GM03348 (cell line): Measurements from ENCODE around the gene PSENEN.

ENCODE experiments used
- DNase-seq: peaks from one replicate; pipeline ENCODE4 v3.0.0; 2012; ENCODE audit warnings: low spot score

The PSENEN gene

DNA sequence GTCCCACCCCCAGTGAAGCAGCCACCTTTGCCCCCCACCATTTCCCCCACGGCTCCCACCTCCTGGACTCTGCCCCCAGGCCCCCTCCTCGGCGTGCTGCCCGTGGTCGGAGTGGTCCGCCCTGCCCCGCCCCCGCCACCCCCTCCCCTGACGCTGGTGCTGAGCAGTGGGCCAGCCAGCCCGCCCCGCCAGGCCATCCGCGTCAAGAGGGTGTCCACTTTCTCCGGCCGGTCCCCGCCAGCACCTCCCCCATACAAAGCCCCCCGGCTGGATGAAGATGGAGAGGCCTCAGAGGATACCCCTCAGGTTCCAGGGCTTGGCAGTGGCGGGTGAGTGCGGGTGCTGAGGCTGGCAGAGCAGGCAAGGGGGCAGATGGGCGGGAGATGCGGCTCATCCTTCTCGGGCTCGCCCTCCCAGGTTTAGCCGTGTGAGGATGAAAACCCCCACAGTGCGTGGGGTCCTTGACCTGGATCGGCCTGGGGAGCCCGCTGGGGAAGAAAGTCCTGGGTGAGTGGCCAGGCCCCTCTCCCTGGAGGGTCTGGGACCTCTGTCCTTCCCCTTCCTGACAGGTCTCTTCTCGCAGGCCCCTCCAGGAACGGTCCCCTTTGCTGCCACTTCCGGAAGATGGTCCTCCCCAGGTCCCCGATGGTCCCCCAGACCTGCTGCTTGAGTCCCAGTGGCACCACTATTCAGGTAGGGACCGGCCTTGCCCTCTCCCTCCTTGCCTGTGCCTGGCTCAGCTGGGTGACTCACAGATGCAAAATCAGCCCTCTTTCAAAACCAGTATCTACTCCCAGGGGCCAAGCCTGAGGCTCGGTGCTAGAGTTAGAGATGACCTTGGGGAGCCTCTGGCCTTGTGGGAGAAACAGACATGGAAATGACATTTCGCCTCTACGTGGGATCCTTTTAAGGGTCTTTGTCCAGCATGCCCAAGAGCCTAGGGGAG lies 12.0 kb upstream of the PSENEN start:
- DNase-seq, result no peak

DNA sequence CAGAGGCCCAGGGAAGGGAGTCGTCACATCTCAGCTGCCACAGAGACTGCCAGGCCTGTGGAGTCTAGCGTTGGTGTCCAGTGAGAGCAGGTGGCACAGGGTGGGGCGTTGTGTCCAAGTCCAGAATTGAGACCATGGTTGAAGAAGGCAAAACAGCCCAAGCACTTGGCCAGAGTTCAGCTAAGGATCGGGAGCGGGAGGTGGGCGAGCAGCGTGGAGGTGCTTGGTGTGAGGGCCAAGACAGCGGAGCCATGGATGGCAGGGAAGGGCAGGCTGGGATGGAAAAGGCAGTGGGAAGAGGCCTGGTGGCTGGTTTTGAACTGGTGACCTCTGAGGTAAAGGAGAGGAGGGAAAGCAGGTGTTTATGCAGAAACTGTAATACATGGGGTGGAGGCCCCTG lies 11.2 kb upstream of the PSENEN start:
- no peak for DNase-seq

DNA sequence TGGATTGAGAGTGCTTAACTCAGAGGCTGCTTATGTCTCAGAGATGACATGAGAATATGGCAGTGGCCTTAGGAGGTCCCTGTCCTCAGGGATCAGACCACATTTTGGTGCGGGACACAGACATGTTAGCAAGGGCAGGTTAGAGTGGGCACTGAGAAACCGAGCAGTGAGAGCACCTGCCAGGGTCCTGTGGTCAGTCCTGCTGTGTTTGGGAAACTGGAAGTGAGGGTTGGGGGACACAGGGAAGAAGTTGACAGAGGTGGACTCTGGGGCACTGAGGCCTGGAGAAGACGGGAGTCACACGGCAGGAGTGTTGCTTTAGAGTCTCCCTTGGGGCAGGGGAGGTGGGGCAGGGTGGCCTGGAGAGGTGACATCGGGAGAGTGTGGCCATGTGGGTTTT lies 10.6 kb upstream of the PSENEN start:
- no peak for DNase-seq

DNA sequence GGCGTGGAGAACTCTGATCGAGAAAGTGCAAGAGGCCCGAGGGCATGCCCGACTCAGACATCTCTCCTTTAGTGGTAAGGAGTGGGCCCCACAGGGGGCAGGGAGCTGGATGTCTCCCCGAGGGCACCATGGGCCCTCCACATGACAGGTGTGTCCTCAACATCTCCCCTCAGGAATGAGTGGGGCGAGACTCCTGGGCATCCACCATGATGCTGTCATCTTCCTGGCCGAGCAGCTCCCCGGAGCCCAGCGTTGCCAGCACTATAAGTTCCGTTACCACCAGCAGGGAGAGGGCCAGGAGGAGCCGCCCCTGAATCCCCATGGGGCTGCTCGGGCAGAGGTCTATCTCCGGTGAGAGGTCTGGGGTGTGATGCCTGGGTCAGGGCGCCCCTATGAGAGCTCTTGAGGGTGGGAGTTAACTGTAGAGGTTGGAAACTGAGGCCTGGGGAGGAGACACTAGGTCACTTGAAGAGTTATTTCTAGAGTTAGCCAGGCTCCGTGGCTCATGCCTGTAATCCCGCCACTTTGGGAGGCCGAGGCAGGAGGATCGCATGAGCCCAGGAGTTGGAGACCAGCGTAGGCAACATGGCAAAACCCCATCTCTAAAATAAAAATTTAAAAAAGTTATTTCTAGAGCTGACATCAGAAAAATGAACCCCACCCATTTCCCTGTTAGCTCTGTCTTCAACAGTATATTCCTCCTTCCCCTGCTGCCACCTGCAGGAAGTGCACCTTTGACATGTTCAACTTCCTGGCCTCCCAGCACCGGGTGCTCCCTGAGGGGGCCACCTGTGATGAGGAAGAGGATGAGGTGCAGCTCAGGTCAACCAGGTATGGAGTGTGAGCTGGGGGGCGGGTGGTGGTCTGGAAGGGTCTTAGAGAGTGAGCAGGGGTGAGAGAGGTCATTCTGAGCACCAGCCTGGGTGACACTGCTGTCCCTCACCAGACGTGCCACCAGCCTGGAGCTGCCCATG lies 8.3 kb upstream of the PSENEN start:
- no peak for DNase-seq

DNA sequence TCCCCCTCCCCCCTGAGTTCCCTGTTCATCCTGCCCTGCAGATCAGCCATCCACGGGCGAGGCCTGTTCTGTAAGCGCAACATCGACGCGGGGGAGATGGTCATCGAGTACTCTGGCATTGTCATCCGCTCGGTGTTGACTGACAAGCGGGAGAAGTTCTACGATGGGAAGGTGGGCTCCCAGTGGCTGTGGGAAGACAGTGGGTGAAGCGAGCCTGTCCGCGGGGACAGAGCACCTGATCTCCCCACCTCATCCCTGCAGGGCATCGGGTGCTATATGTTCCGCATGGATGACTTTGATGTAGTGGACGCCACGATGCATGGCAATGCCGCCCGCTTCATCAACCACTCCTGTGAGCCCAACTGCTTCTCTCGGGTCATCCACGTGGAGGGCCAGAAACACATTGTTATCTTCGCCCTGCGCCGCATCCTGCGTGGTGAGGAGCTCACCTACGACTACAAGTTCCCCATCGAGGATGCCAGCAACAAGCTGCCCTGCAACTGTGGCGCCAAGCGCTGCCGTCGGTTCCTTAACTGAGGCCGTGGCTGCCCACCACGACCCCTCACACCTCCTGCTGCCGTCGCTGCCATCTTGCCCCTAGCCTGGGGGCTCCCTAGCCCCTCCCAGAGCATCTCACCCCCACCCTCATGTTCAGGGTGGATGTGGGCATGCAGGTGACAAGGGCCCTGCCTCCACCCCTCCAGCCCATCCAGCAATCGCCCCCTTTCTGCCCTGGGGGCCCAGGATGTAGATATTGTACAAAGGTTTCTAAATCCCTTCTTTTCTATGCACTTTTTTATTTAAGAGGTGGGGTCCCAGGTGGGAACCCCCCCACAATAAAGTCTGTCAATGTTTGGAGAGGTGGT lies 7.2 kb upstream of the PSENEN start:
- no peak for DNase-seq

DNA sequence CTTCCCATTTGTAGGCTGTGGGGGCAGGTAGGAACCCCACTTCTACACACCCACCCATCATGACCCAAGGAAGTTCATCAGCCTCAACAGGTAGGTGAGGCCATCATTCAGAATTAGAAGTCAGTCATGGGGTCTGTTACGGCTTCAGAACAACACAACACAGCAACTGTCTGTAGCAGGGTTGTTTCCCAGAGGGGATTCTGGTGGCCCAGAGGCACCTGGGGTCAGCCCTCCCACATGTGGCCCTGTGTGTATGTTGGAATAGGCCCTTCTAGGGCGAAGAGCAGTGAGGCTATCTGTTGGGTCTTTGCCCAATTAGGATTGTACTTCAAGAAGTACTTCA lies 6.6 kb upstream of the PSENEN start:
- DNase-seq, result no peak

DNA sequence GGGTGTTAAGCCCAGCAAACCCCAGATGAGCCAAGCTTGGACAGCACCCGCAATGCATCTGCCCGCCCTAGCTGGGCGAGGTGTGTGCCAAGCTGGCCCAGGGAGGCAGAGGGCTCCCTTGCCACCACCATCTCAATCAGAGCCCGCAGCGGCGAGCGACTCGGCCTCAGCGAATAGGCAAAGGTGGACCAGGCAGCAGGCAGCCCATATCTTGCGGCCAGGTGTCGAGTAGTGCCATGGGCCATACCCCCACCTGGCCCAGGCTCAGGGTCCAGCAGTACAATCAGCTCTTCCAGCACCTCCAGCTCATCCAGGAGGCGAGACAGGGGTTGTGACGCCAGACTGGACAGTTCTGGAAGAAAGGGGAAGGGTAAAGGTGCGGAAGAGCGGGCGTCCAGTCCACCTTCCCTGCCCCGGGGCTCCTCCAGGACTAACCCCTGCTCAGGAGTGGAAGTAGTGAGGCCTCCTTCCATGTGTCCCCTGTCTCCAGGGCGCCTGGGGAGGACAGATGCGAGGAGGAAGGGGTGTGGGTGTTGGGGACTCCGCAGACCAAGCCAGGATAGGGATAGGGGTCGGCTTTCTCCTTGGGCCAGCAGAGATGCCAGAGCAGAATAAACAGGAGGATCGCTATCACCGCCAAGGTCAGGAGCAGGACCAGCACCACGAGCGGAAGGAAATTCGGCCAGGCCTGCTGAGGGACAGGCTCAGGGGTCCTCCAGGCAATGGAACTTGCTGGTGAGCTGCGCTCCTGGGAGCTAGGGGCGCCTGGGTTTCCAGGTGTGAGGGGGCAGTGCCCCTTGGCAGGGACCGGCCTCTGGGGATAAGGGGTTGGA lies 6.0 kb upstream of the PSENEN start:
- DNase-seq, result no peak

DNA sequence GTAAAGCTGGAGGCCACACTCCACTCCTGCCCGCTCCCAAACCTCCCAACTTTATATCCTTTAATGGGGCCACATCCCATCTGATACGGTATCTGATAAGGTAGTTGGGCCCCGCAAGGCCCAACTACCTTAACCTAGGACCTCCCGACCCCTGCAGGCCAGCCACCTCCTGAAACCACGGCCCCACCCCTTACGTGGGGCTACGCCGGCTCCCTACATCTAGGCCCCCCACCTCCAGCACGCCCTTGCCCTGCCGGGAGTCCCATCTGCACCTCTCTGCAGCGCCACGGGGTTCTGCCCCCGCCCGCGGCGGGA lies 5.4 kb upstream of the PSENEN start:
- DNase-seq, result no peak

DNA sequence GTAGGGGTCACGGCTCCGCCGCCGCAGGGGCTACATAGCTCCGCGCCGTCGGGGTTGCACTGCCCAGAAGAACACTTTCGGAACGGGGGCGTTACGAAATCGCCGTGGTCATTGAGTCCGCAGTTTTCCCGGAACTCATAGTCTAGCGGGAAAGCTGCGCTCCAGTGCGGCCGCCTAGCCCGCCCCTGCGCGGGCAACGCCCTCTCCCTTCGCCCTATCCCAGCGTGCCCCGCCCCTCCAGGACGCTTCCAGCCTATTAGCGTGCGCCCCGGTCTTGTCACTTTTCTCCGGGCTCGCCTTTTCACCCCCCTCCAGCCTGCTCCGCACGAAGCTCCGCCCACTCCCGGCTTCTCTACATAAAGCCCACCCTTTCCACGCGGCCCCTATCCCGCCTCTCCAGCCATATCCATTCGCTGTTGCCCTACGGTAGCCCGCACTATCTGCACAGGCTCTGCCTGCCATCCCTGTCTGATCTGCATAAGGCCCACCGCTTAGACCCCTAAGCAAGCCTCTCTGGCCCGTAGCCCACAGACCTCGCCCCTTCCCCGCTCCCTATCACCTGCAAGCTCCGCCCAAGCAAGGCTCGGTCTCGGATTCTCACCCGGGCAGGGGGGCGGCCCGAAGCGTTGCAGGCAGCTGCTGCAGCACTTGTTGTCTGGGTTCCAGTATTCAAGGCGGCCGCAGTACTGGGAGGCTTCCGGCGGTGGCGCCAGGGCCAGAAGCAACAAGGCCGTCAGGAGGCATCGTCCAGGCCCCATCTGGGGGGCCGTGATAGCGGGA lies 4.8 kb upstream of the PSENEN start:
- peak; percentile 99 for DNase-seq

DNA sequence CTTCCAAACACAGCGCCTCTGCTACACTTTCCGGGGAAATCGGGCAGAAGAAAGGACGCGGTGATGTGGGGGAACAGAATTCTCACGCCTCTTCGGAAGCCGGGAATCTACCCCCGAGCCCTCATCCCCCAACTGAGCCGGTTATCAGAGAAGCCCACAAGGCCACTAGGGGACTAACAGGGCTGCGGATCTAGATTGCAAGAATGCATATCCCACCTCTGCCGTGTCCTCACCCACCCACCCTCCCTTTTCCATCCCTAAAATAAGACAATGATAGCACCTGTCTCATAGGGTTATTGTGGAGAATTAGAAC lies 4.3 kb upstream of the PSENEN start:
- no peak for DNase-seq

DNA sequence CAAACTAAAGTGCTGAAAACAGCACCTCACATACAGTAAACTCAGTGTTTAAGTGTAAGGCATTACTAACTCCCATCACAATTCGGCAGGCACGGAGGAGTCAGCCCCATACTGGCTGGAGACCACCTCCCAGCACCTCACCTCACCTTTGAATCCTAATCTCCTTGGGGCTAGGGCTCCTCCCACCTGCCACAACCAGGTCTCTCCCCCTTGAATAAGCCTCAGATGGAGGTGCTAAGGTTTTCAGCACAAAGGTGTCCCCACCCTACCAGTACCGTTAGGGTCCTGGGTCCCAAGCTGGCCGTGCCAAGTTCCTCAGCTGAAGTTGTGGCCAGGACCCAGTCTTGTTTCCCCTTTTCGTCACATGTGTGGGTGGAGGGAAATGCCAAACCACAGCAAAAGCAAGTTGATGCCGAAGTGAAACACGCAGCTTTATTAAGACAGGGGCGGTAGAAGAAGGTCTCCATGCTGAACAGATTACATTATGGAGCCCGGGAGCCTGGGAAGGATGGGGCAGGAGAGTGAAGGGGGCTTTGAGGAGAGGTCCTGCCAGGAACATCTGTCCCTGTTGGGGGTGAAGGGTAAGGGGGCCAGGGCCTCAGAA lies 3.2 kb upstream of the PSENEN start, which contains the start of gene IGFLR1:
Gene IGFLR1 (minus strand): TSS at position 332 of the 604 bp plus-strand sequence. CDS start 1,272 bp downstream, outside the sequence.
- DNase-seq, result no peak

DNA sequence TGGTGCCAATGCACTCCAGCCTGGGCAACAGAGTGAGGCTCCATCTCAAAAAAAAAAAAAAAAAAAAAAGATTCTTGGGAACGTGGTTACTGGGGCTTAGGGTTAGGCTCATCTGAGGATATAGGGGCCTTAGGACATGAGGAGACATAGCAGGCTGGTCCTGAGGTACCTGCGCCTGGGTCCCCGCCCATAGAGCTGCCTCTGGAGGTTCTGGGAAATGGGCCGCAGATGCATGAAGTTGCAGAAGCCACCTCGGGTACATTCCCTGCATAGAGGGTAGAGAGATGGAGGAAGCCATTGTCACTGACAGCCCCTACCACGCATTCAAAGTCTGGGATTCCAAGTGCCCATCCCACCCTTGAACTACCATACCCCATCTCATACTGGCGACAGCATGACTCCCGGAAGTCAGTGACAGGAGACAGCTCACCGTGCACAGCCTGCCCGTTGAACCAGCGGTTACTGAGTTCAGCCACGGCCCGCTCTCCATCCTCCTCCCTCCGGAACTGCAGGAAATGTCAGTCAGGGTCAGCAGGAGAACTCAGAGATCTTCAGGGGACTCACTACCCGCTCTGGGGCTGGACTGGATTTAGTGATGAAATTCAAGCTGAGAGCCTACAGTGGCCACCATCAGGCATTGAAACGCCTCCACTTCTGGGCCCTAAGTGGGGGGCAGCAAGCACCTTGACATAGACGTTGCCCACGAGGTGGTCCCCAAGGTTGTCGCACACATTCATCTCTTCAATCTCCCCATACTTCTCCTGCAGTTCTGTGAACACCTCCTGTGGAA lies 1.6 kb upstream of the PSENEN start:
- DNase-seq, result no peak

DNA sequence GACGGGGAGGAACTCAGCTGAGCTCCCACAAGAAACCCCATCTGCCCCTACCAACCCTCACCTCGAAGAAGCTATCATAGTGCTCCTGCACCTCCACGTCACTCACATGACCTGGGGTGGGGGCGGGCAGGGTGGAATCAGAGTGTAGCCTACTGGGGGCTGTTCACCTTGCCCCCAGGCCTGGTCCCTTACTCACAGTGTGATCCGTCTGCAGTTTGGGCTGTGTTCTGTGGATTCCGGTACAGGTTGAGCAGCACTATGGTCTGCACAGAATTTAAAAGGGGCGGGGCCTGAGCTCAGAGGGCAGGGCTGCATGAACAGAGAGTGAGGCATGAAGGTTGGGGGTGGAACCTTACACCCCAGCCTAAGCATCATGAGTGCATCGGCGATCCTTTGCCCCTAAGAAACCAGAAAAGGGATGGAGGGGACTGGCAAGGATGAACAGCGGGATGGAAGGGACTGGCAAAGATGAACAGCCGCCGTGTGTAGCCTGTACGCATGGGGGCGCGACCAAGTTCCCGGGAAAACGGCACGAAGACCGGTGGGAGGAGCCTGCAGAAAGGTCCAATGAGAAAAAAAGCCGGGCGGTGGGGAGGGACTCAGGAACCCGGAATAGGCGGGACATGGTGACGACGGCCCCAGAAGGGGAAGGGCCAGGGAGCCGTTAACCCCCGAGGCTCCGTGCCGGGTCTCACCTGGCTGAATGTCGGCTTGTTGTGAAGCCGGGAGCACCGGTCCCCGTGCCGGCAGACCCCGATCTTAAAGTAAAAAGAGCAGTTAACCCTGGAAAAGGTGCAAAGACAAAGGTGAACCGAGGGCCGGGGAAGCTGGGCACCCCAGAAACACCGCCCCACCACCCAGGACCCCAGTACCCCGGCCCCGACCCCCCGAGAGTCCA lies 772 bp upstream of the PSENEN start:
- peak; percentile 93 for DNase-seq

DNA sequence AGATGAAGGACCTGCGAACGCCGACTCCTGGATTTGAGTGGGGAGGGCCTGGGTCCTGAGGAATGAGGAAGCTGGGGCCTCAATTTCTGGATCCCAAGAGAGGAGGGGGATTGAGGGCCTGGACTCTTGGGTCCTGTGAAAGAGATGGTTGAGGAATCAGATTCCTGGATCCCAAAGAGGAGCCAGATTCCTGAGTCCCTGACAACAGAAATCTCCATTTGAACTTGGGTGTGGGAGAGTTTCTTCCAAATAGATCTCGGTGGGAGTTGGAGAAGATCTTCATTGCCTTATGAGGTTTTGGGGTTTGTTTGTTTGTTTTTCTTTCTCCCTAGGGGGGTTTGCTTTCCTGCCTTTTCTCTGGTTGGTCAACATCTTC lies 624 bp downstream of the PSENEN start:
- no peak for DNase-seq

DNA sequence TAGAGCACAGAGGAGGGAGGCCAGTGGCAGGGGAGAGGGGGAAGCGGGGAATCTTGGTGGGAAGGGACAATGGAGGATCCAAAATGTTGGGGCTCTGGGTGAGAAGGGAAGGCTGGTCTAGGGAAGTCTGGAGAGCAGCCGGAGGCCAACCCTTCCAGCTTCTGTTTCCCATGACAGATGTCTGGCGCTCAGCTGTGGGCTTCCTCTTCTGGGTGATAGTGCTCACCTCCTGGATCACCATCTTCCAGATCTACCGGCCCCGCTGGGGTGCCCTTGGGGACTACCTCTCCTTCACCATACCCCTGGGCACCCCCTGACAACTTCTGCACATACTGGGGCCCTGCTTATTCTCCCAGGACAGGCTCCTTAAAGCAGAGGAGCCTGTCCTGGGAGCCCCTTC lies 1.1 kb downstream of the PSENEN start:
- no peak for DNase-seq

DNA sequence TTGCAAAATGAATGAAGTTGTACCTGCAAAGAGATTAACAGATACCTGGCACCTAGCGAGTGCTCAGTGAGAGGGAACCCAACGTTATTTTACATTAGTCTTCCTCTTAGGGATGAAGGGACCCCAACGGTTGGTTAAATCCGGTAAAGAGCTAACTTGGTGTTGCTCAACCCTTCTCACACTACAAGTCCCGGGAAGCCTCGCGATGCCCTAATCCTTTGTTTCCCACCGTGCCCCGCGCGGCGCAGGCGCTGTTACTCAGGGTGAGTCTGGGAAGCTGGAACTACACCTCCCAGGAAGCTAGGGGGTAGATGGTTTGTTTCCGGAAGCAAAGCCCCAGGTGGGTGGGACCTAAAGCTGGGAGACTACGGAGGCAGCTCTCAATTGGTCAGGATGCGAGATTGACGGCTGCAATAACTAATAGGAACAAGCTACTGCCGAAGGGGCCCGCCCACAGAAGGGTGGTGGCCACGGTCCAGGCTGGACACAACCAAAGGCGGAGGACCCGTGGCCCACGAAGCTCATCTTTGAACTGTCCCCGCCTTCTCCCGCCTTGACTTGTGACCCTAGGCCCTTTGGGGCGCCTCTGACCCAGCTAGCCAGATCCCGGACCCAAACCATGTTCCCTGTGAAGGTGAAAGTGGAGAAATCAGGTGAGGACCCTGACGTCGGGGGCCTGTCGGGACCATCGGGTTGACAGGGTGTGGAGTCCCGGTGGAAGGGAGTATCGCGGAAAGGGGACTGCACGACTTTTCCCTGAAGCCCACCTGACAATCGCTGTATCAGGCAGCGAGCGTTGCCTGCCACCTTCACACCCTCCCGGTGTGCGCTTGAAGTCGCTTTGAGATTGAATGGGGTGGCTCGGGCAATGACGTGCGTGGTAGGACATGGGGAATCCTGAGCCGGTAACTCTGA lies 2.9 kb downstream of the PSENEN start, which contains the start of gene LIN37:
Gene LIN37 (plus strand): TSS at position 471 of the 915 bp plus-strand sequence. CDS start 149 bp downstream, at position 620.
- peak; percentile 97 for DNase-seq

DNA sequence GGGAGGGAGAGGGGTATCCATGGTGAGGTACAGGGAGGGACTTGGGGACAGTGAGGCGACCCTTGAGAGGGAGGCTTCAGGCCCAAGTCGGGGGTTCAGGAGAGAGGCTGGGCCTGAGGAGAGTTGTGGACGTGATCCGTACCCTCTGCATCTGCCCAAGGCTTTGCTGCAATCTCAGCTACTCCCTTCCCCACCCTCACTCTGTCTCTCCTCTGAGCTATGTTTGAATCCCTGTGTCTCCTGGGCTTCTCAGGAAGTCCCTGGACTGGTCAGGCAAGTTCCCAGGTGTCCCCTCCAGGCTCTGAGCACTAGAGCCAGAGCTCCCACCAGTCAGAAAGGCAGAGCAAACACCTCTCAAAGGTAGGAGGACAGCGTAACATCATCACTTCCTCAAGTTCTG lies 4.7 kb downstream of the PSENEN start:
- DNase-seq, result no peak
